Skeletal muscle cell (primary cell): ENCODE data around the gene IPO13.

Experiments
- DNase-seq: peaks from one replicate; pipeline ENCODE4 v3.0.0-alpha.2; 2010; ENCODE audit warnings: low read depth
- H3K4me3 ChIP-seq: 2 replicates; pipeline ENCODE4 v1.5.1; 2011; ENCODE audit warnings: low read depth, mild to moderate bottlenecking, control low read depth, low read length, moderate library complexity

IPO13 gene

GRCh38 chr1:43969746-43970466 is 23.2 kb downstream of the IPO13 start, which contains the start of gene DPH2:
TSS of gene DPH2 (plus strand) at chr1:43970010. CDS start at chr1:43970176, 166 bp downstream.
- H3K4me3 ChIP-seq = peak within 1 kb of the TSS; percentile 98
- peak; percentile 89 for DNase-seq

GRCh38 chr1:43970502-43970901 is 23.8 kb downstream of the IPO13 start:
- no peak for DNase-seq
- H3K4me3 ChIP-seq = peak overlapping the region; percentile 98

- peak overlapping the region; percentile 98 for H3K4me3 ChIP-seq
- DNase-seq = no peak
These were observed 24.2 kb downstream of the IPO13 start for GRCh38 chr1:43970911-43971310.

- no peak for DNase-seq
- no peak overlapping the region for H3K4me3 ChIP-seq
These were observed 24.7 kb downstream of the IPO13 start for GRCh38 chr1:43971336-43971980.

- no peak for DNase-seq
- H3K4me3 ChIP-seq = peak overlapping the region; percentile 94
These were observed 27.3 kb downstream of the IPO13 start for GRCh38 chr1:43973981-43974442.

- DNase-seq = peak; percentile 78
- H3K4me3 ChIP-seq = peak within 1 kb of the TSS; percentile 94
These were observed 27.9 kb downstream of the IPO13 start, which contains the start of gene ATP6V0B for GRCh38 chr1:43974443-43975248. TSS of gene ATP6V0B (plus strand) at chr1:43974960. CDS start at chr1:43975041, 81 bp downstream.

GRCh38 chr1:43975249-43975961 is 28.7 kb downstream of the IPO13 start:
- no peak for DNase-seq
- peak overlapping the region; percentile 94 for H3K4me3 ChIP-seq

- DNase-seq = no peak
- peak overlapping the region; percentile 94 for H3K4me3 ChIP-seq
These were observed 29.3 kb downstream of the IPO13 start for GRCh38 chr1:43976045-43976444.

GRCh38 chr1:43976890-43977289 is 30.1 kb downstream of the IPO13 start:
- no peak overlapping the region for H3K4me3 ChIP-seq
- DNase-seq = no peak

- no peak for DNase-seq
- H3K4me3 ChIP-seq = no peak overlapping the region
These were observed 30.9 kb downstream of the IPO13 start for GRCh38 chr1:43977376-43978263.

GRCh38 chr1:43978264-43978550 is 31.5 kb downstream of the IPO13 start:
- H3K4me3 ChIP-seq = peak overlapping the region; percentile 62
- no peak for DNase-seq

- DNase-seq = no peak
These were observed 32.0 kb downstream of the IPO13 start, which contains the start of gene B4GALT2 for GRCh38 chr1:43978551-43979260. TSS of gene B4GALT2 (plus strand) at chr1:43979210. CDS start at chr1:43981161, 1,951 bp downstream.

GRCh38 chr1:43979261-43979527 is 32.4 kb downstream of the IPO13 start:
- no peak for DNase-seq
- H3K4me3 ChIP-seq = peak overlapping the region; percentile 60

More at GRCh38 chr1:43978551-43979260, 32.0 kb downstream of the IPO13 start, which contains the start of gene B4GALT2:
- H3K4me3 ChIP-seq = peak within 1 kb of the TSS; percentile 62

GRCh38 chr1:43979528-43980254 is 32.9 kb downstream of the IPO13 start:
- no peak for DNase-seq
- H3K4me3 ChIP-seq = peak overlapping the region; percentile 60

- H3K4me3 ChIP-seq = peak overlapping the region; percentile 60
- DNase-seq = no peak
These were observed 33.7 kb downstream of the IPO13 start for GRCh38 chr1:43980255-43981134.

- DNase-seq = no peak
- H3K4me3 ChIP-seq = no peak overlapping the region
These were observed 34.4 kb downstream of the IPO13 start for GRCh38 chr1:43981135-43981491.

GRCh38 chr1:43981636-43982035 is 34.9 kb downstream of the IPO13 start:
- H3K4me3 ChIP-seq = no peak overlapping the region
- DNase-seq = no peak
